CD4-positive, alpha-beta memory T cell (primary cell): ENCODE measurements around the gene PRSS12. TPM values are rescaled to one million over a fixed set of nuclear protein-coding genes. Genes with fewer than 3 reads are reported as not detected.

Experiments
- CTCF ChIA-PET: fragments of 350-600 bp; sonication (Branson Sonifier 250); formaldehyde crosslinking; loops from one replicate; lab custom pipeline; 2021; ENCODE audit warnings: inconsistent platforms; ENCODE audit not compliant: partially characterized antibody; lab: Charles Lee
- POLR2A ChIA-PET: fragments of 350-600 bp; sonication (Branson Sonifier 250); formaldehyde crosslinking; loops from one replicate; lab custom pipeline; 2021; ENCODE audit not compliant: partially characterized antibody; lab: Charles Lee
- DNase-seq, 5 donors: peaks; one replicate each; pipeline versions ENCODE4 v3.0.0 to v3.0.0-alpha.2; 2020 to 2022; ENCODE audit warnings: mixed read lengths in 1 of 5
- H3K27ac ChIP-seq: one replicate; pipeline ENCODE4 v1.7.0; 2013; ENCODE audit warnings: low read depth, low read length
- H3K27me3 ChIP-seq: 2 replicates; pipeline ENCODE4 v1.7.0; 2013; ENCODE audit warnings: mild to moderate bottlenecking, low read length, moderate library complexity; ENCODE audit not compliant: insufficient read depth
- H3K36me3 ChIP-seq: 2 replicates; pipeline ENCODE4 v1.7.0; 2013; ENCODE audit warnings: mild to moderate bottlenecking, low read length, moderate library complexity; ENCODE audit not compliant: insufficient read depth
- H3K4me1 ChIP-seq: 2 replicates; pipeline ENCODE4 v1.7.0; 2013; ENCODE audit warnings: mild to moderate bottlenecking, low read length, moderate library complexity; ENCODE audit not compliant: insufficient read depth
- H3K4me3 ChIP-seq, 2 donors: one replicate each; pipeline ENCODE4 v1.7.0; 2013; ENCODE audit warnings: low read length in 2 of 2, mild to moderate bottlenecking in 1 of 2
- H3K9me3 ChIP-seq, 2 donors: one replicate each; pipeline ENCODE4 v1.7.0; 2013; ENCODE audit warnings: low read length in 2 of 2, control low read depth in 1 of 2; ENCODE audit not compliant: control insufficient read depth in 1 of 2
- H3K27ac Mint-ChIP-seq, 7 donors: one replicate each; pipeline ENCODE4 v1.8.0; 2020 to 2021; ENCODE audit warnings: mixed read lengths in 7 of 7, mild to moderate bottlenecking in 6 of 7, inconsistent platforms in 3 of 7, moderate library complexity in 3 of 7
- H3K27me3 Mint-ChIP-seq, 2 donors: one replicate each; pipeline ENCODE4 v1.8.0; 2020 to 2021; ENCODE audit warnings: mixed read lengths in 2 of 2
- H3K36me3 Mint-ChIP-seq, 2 donors: one replicate each; pipeline ENCODE4 v1.8.0; 2020 to 2021; ENCODE audit warnings: mixed read lengths in 2 of 2, inconsistent platforms in 1 of 2, mild to moderate bottlenecking in 1 of 2
- H3K4me1 Mint-ChIP-seq, 4 donors: one replicate each; pipeline ENCODE4 v1.8.0; 2020 to 2021; ENCODE audit warnings: mixed read lengths in 4 of 4, mild to moderate bottlenecking in 1 of 4
- H3K4me3 Mint-ChIP-seq, 8 donors: one replicate each; pipeline ENCODE4 v1.8.0; 2020 to 2021; ENCODE audit warnings: mixed read lengths in 8 of 8, mild to moderate bottlenecking in 7 of 8, moderate library complexity in 6 of 8, inconsistent platforms in 3 of 8
- H3K9me3 Mint-ChIP-seq, 8 donors: one replicate each; pipeline ENCODE4 v1.8.0; 2020 to 2021; ENCODE audit warnings: mixed read lengths in 8 of 8, mild to moderate bottlenecking in 5 of 8, inconsistent platforms in 3 of 8, moderate library complexity in 1 of 8
- intact Hi-C: fragments of 100-400 bp; cut with micrococcal nuclease; formaldehyde crosslinking; loops from one replicate; pipeline ENCODE4 v1.15.1; 2023
- polyA plus RNA-seq, 2 donors: library from polyadenylated mRNA; unstranded; fragments of 300-500 nt; fragmentation: Illumina TruSeq; gene quantifications; one replicate each; pipeline ENCODE4 v1.2.3, GENCODE V29; 2021
- total RNA-seq, 2 experiments: library from RNA; stranded (reverse); gene quantifications; one replicate each; pipeline ENCODE4 v1.2.3, GENCODE V29; 2021

Gene PRSS12
- total and polyA plus RNA-seq, 4 experiments from 2014 or later, result 0.03 TPM; not detected in 3

GRCh38 chr4:118348886-118349285, 3.9 kb downstream of the PRSS12 start:
- Mint-ChIP-seq H3K27ac (no peak overlapping the region), H3K4me1 (peaks cover 8 to 17% (median 11%) of the 10 kb centered on the region in 4 donors), H3K4me3 (no peak overlapping the region), H3K36me3 (no peaks in the 10 kb centered on the region), H3K27me3 (peaks cover 45 to 46% of the 10 kb centered on the region in 2 donors), H3K9me3 (no peaks in the 10 kb centered on the region)
- Histone ChIP-seq H3K9me3 (no peaks in the 10 kb centered on the region), H3K36me3 (no peaks in the 10 kb centered on the region), H3K27me3 (peaks cover 6% of the 10 kb centered on the region), H3K27ac (no peak overlapping the region), H3K4me3 (no peak overlapping the region), H3K4me1 (peaks cover 12% of the 10 kb centered on the region)
- DNase-seq, result no peak
- POLR2A ChIA-PET, result no interaction called here
- intact Hi-C loops, result no loop called here
- CTCF ChIA-PET, result no interaction called here

- Mint-ChIP-seq H3K4me3 (no peak overlapping the region), H3K27ac (no peak overlapping the region), H3K9me3 (no peaks in the 10 kb centered on the region), H3K27me3 (peaks cover 35 to 39% of the 10 kb centered on the region in 2 donors), H3K36me3 (no peaks in the 10 kb centered on the region), H3K4me1 (peaks cover 0 to 2% (median under 1%) of the 10 kb centered on the region in 4 donors)
- no peaks in the 10 kb centered on the region for H3K27me3 ChIP-seq
- no peaks in the 10 kb centered on the region for H3K9me3 ChIP-seq
- POLR2A ChIA-PET, result no interaction called here
- CTCF ChIA-PET, result no interaction called here
- no peak overlapping the region for H3K27ac ChIP-seq
- H3K4me3 ChIP-seq, result no peak overlapping the region
- H3K4me1 ChIP-seq, result no peaks in the 10 kb centered on the region
- no peaks in the 10 kb centered on the region for H3K36me3 ChIP-seq
- intact Hi-C loops, result no loop called here
- no peak for DNase-seq
Measured at GRCh38 chr4:118346495-118346894, 6.3 kb downstream of the PRSS12 start.

- no peak overlapping the region for H3K4me3 ChIP-seq
- no peak overlapping the region for H3K27ac ChIP-seq
- peaks cover 32 to 36% of the 10 kb centered on the region in 2 donors for H3K27me3 Mint-ChIP-seq
- peaks cover 0 to 2% (median 0%) of the 10 kb centered on the region in 4 donors for H3K4me1 Mint-ChIP-seq
- no peaks in the 10 kb centered on the region for H3K27me3 ChIP-seq
- no peaks in the 10 kb centered on the region for H3K9me3 Mint-ChIP-seq
- CTCF ChIA-PET, result no interaction called here
- H3K27ac Mint-ChIP-seq, result no peak overlapping the region
- H3K4me1 ChIP-seq, result no peaks in the 10 kb centered on the region
- intact Hi-C loops, result no loop called here
- DNase-seq, result no peak
- no peaks in the 10 kb centered on the region for H3K36me3 ChIP-seq
- no peaks in the 10 kb centered on the region for H3K36me3 Mint-ChIP-seq
- POLR2A ChIA-PET, result no interaction called here
- H3K4me3 Mint-ChIP-seq, result no peak overlapping the region
- H3K9me3 ChIP-seq, result no peaks in the 10 kb centered on the region
Measured at GRCh38 chr4:118345813-118346212, 7.0 kb downstream of the PRSS12 start.

- intact Hi-C loops, result no loop called here
- DNase-seq, result no peak
- no peak overlapping the region for H3K27ac ChIP-seq
- no peaks in the 10 kb centered on the region for H3K27me3 ChIP-seq
- H3K36me3 ChIP-seq, result no peaks in the 10 kb centered on the region
- H3K27ac Mint-ChIP-seq, result no peak overlapping the region
- no peaks in the 10 kb centered on the region for H3K9me3 Mint-ChIP-seq
- ChIA-PET CTCF (interaction anchor here (2.5 kb wide), 1 partner anchor 8 kb away, joined by 13 read pairs; the partner anchor contains the start of gene PRSS12), POLR2A (no interaction called here)
- no peaks in the 10 kb centered on the region for H3K4me1 ChIP-seq
- no peaks in the 10 kb centered on the region for H3K9me3 ChIP-seq
- H3K36me3 Mint-ChIP-seq, result no peaks in the 10 kb centered on the region
- peaks cover 27 to 31% of the 10 kb centered on the region in 2 donors for H3K27me3 Mint-ChIP-seq
- H3K4me3 Mint-ChIP-seq, result no peak overlapping the region
- no peak overlapping the region for H3K4me3 ChIP-seq
- H3K4me1 Mint-ChIP-seq, result no peaks in the 10 kb centered on the region
Measured at GRCh38 chr4:118344801-118345200, 8.0 kb downstream of the PRSS12 start.

- Histone ChIP-seq H3K4me3 (no peak overlapping the region), H3K4me1 (no peaks in the 10 kb centered on the region), H3K9me3 (no peaks in the 10 kb centered on the region), H3K36me3 (no peaks in the 10 kb centered on the region), H3K27ac (no peak overlapping the region), H3K27me3 (no peaks in the 10 kb centered on the region)
- ChIA-PET POLR2A (no interaction called here), CTCF (interaction anchor here (2.5 kb wide), 1 partner anchor 9 kb away, joined by 13 read pairs; the partner anchor contains the start of gene PRSS12)
- Mint-ChIP-seq H3K27me3 (peaks cover 23 to 24% of the 10 kb centered on the region in 2 donors), H3K4me1 (no peaks in the 10 kb centered on the region), H3K27ac (no peak overlapping the region), H3K9me3 (no peaks in the 10 kb centered on the region), H3K36me3 (no peaks in the 10 kb centered on the region), H3K4me3 (no peak overlapping the region)
- intact Hi-C loops, result no loop called here
- no peak for DNase-seq
Measured at GRCh38 chr4:118343501-118343900, 9.3 kb downstream of the PRSS12 start.

- intact Hi-C loops, result no loop called here
- H3K4me3 ChIP-seq, result no peak overlapping the region
- CTCF ChIA-PET, result interaction anchor here (0.7 to 1.3 kb wide), 2 partner anchors 10 to 13 kb away, joined by 3 read pairs; partner anchors contain the start of gene PRSS12
- no peaks in the 10 kb centered on the region for H3K4me1 ChIP-seq
- Mint-ChIP-seq H3K36me3 (no peaks in the 10 kb centered on the region), H3K9me3 (no peaks in the 10 kb centered on the region), H3K4me1 (no peaks in the 10 kb centered on the region), H3K27me3 (peaks cover 9% of the 10 kb centered on the region in 2 donors), H3K27ac (no peak overlapping the region), H3K4me3 (no peak overlapping the region)
- no peaks in the 10 kb centered on the region for H3K9me3 ChIP-seq
- no peaks in the 10 kb centered on the region for H3K27me3 ChIP-seq
- POLR2A ChIA-PET, result interaction anchor here (0.6 kb wide), 1 partner anchor 15 kb away, joined by 3 read pairs; no protein-coding TSS in a partner anchor
- H3K36me3 ChIP-seq, result no peaks in the 10 kb centered on the region
- DNase-seq, result no peak
- H3K27ac ChIP-seq, result no peak overlapping the region
Measured at GRCh38 chr4:118340109-118340508, 12.7 kb downstream of the PRSS12 start.

- H3K4me1 Mint-ChIP-seq, result no peaks in the 10 kb centered on the region
- no peak overlapping the region for H3K4me3 Mint-ChIP-seq
- peaks cover 9% of the 10 kb centered on the region in 2 donors for H3K27me3 Mint-ChIP-seq
- Histone ChIP-seq H3K27me3 (no peaks in the 10 kb centered on the region), H3K36me3 (no peaks in the 10 kb centered on the region), H3K27ac (no peak overlapping the region), H3K4me3 (no peak overlapping the region), H3K9me3 (no peaks in the 10 kb centered on the region), H3K4me1 (no peaks in the 10 kb centered on the region)
- no peaks in the 10 kb centered on the region for H3K36me3 Mint-ChIP-seq
- CTCF ChIA-PET, result interaction anchor here (1.3 kb wide), 1 partner anchor 11 kb away, joined by 3 read pairs; no protein-coding TSS in a partner anchor
- POLR2A ChIA-PET, result no interaction called here
- no peak overlapping the region for H3K27ac Mint-ChIP-seq
- no peaks in the 10 kb centered on the region for H3K9me3 Mint-ChIP-seq
- intact Hi-C loops, result no loop called here
- no peak for DNase-seq
Measured at GRCh38 chr4:118338981-118339765, 13.6 kb downstream of the PRSS12 start.
